HCT116 (cell line): ENCODE measurements around the gene CHID1. TPM values are rescaled to one million over a fixed set of nuclear protein-coding genes. Genes with fewer than 3 reads are reported as not detected.

Source experiments
- ATAC-seq: fragments of 200-7000 bp; cut with Tn5 transposase; 2 replicates; pipeline ENCODE4 v1.9.1; 2020; ENCODE audit warnings: mild to moderate bottlenecking, moderate library complexity
- BruUV-seq: library from RNA; stranded (reverse); fragments of 400-500 nt; replicated peaks from 2 replicates; lab custom pipeline; 2021; lab: Mats Ljungman, UMichigan
- CTCF ChIA-PET: fragments of 300-600 bp; sonication (Branson Sonifier 250); formaldehyde crosslinking; loops from one replicate; lab custom pipeline; 2021; ENCODE audit warnings: antibody characterized with exemption; lab: Charles Lee
- POLR2A ChIA-PET: fragments of 300-600, 350-600 bp; sonication (Branson Sonifier 250); formaldehyde crosslinking; loops from one replicate; lab custom pipeline; 2021; ENCODE audit warnings: antibody characterized with exemption; lab: Charles Lee
- RAD21 ChIA-PET, 2 experiments: fragments of 300-600 bp; sonication (Branson Sonifier 250); formaldehyde crosslinking; loops; one replicate each; lab custom pipeline; 2023; ENCODE audit warnings: low total read pairs in 2 of 2; ENCODE audit not compliant: uncharacterized antibody in 2 of 2, unreplicated experiment in 2 of 2, low non-redundant PET in 1 of 2; lab: Charles Lee
- DNase-seq: peaks from one replicate; pipeline ENCODE4 v3.0.0-alpha.2; 2010; ENCODE audit warnings: low read depth, low spot score
- H2AFZ ChIP-seq: fragments of 200-600 bp; shearing (Covaris generic), sonication (generic); 2 replicates; pipeline ENCODE4 v1.6.1; 2017; ENCODE audit warnings: low read depth, mixed run types, mixed read lengths, antibody characterized with exemption, low read length; ENCODE audit not compliant: poor library complexity, severe bottlenecking
- H3K27ac ChIP-seq: 2 replicates; pipeline ENCODE4 v1.5.1; 2012; ENCODE audit warnings: low read depth, low read length
- H3K27me3 ChIP-seq: fragments of 200-600 bp; sonication (generic); 2 replicates; pipeline ENCODE4 v1.6.1; 2016; ENCODE audit warnings: mixed run types, low read length, mixed read lengths; ENCODE audit not compliant: insufficient read depth
- H3K36me3 ChIP-seq, 2 experiments: fragments of 200-500 bp in 1 of 2; fragments of 200-600 bp in 1 of 2; sonication (Bioruptor generic) in 1 of 2; sonication (generic) in 1 of 2; 2 replicates each; pipeline versions ENCODE4 v1.5.1 to v1.6.1; 2014 to 2016; ENCODE audit warnings: low read length in 2 of 2, inconsistent platforms in 1 of 2, mixed read lengths in 1 of 2, mixed run types in 1 of 2; ENCODE audit not compliant: insufficient read depth in 2 of 2, control insufficient read depth in 1 of 2
- H3K4me1 ChIP-seq, 2 experiments: fragments of 200-600 bp in 1 of 2; sonication (generic) in 1 of 2; 2 replicates each; pipeline versions ENCODE4 v1.5.1 to v1.6.1; 2012 to 2017; ENCODE audit warnings: low read length in 2 of 2, inconsistent platforms in 1 of 2, mild to moderate bottlenecking in 1 of 2, mixed read lengths in 1 of 2, mixed run types in 1 of 2, moderate library complexity in 1 of 2; ENCODE audit not compliant: insufficient read depth in 2 of 2, control insufficient read depth in 1 of 2
- H3K4me2 ChIP-seq: fragments of 200-600 bp; sonication (generic); 2 replicates; pipeline ENCODE4 v1.6.1; 2017; ENCODE audit warnings: mixed run types, low read length, mixed read lengths
- H3K4me3 ChIP-seq, 2 experiments: fragments of 200-600 bp in 1 of 2; sonication (generic) in 1 of 2; replicated peaks in 1 of 2; 2 replicates each; pipeline ENCODE4 v1.5.1; 2011 to 2016; ENCODE audit warnings: low read length in 2 of 2, control low read depth in 1 of 2, low read depth in 1 of 2, mild to moderate bottlenecking in 1 of 2, mixed read lengths in 1 of 2, mixed run types in 1 of 2
- H3K79me2 ChIP-seq: fragments of 200-600 bp; sonication (generic); 2 replicates; pipeline ENCODE4 v1.6.1; 2017; ENCODE audit warnings: mild to moderate bottlenecking, mixed run types, low read length, moderate library complexity, mixed read lengths; ENCODE audit not compliant: insufficient read depth
- H3K9ac ChIP-seq: fragments of 200-600 bp; sonication (generic); 2 replicates; pipeline ENCODE4 v1.6.1; 2016; ENCODE audit warnings: low read length, mixed read lengths
- H3K9me2 ChIP-seq: fragments of 200-600 bp; sonication (generic), shearing (Covaris generic); 2 replicates; pipeline ENCODE4 v1.6.1; 2017; ENCODE audit warnings: mixed run types, mild to moderate bottlenecking, moderate library complexity; ENCODE audit not compliant: insufficient read depth
- H3K9me3 ChIP-seq, 2 experiments: fragments of 200-500 bp in 1 of 2; fragments of 200-600 bp in 1 of 2; sonication (Bioruptor generic) in 1 of 2; sonication (generic) in 1 of 2; 2 replicates each; pipeline ENCODE4 v1.6.1; 2014 to 2017; ENCODE audit warnings: low read length in 2 of 2, mixed read lengths in 2 of 2, inconsistent platforms in 1 of 2, low read depth in 1 of 2, mild to moderate bottlenecking in 1 of 2, mixed run types in 1 of 2, moderate library complexity in 1 of 2; ENCODE audit not compliant: control insufficient read depth in 1 of 2, insufficient read depth in 1 of 2
- H4K20me1 ChIP-seq: fragments of 200-600 bp; sonication (generic), shearing (Covaris generic); 2 replicates; pipeline ENCODE4 v1.6.1; 2017; ENCODE audit warnings: mixed run types, mild to moderate bottlenecking, moderate library complexity; ENCODE audit not compliant: insufficient read depth
- CBX3 ChIP-seq: IDR thresholded peaks from 2 replicates; pipeline ENCODE4 v1.6.1; 2012; ENCODE audit warnings: low read depth
- CEBPB ChIP-seq: IDR thresholded peaks from 2 replicates; pipeline ENCODE4 v1.6.1; 2012; ENCODE audit warnings: low read depth
- ELF1 ChIP-seq: IDR thresholded peaks from 2 replicates; pipeline ENCODE4 v1.6.1; 2012; ENCODE audit warnings: low read depth, borderline replicate concordance
- EZH2phosphoT487 ChIP-seq: fragments of 200-600 bp; IDR thresholded peaks from 2 replicates; pipeline ENCODE4 v1.6.1; 2018; ENCODE audit warnings: antibody characterized with exemption, borderline replicate concordance
- FOSL1 ChIP-seq: IDR thresholded peaks from 2 replicates; pipeline ENCODE4 v1.6.1; 2012; ENCODE audit warnings: low read depth
- JUND ChIP-seq: IDR thresholded peaks from 2 replicates; pipeline ENCODE4 v1.6.1; 2012
- MAX ChIP-seq: IDR thresholded peaks from 2 replicates; pipeline ENCODE4 v1.6.1; 2012
- POLR2AphosphoS5 ChIP-seq: IDR thresholded peaks from 2 replicates; pipeline ENCODE4 v1.6.1; 2011; ENCODE audit warnings: mild to moderate bottlenecking, low read depth, low read length, moderate library complexity
- REST ChIP-seq: IDR thresholded peaks from 2 replicates; pipeline ENCODE4 v1.6.1; 2012; ENCODE audit warnings: low read depth
- SIN3A ChIP-seq: IDR thresholded peaks from 2 replicates; pipeline ENCODE4 v1.6.1; 2012; ENCODE audit warnings: low read depth
- SP1 ChIP-seq: IDR thresholded peaks from 2 replicates; pipeline ENCODE4 v1.6.1; 2012; ENCODE audit warnings: low read depth
- SRF ChIP-seq: IDR thresholded peaks from 2 replicates; pipeline ENCODE4 v1.6.1; 2012; ENCODE audit warnings: low read depth
- TCF7L2 ChIP-seq: IDR thresholded peaks from 2 replicates; pipeline ENCODE4 v1.7.0; 2011; ENCODE audit warnings: borderline replicate concordance, inconsistent platforms; ENCODE audit not compliant: insufficient read depth, insufficient read length; ENCODE audit errors: extremely low read depth
- ZBTB33 ChIP-seq: IDR thresholded peaks from 2 replicates; pipeline ENCODE4 v1.6.1; 2011; ENCODE audit warnings: mild to moderate bottlenecking, low read length, moderate library complexity; ENCODE audit not compliant: insufficient replicate concordance; ENCODE audit errors: extremely low read depth
- ZFX ChIP-seq: fragments of 450-650 bp; IDR thresholded peaks from 2 replicates; pipeline ENCODE4 v1.6.1; 2017
- ZNF274 ChIP-seq: fragments of 200-500 bp; sonication (Bioruptor generic); IDR thresholded peaks from 2 replicates; pipeline ENCODE4 v1.6.1; 2014; ENCODE audit warnings: mild to moderate bottlenecking, low read depth, low read length, inconsistent platforms
- intact Hi-C: fragments of 100-400 bp; cut with micrococcal nuclease; formaldehyde crosslinking; loops from 2 replicates; pipeline ENCODE4 v1.10.0; 2022
- total RNA-seq: library from RNA; stranded (reverse); gene quantifications from one replicate; pipeline ENCODE4 v1.2.1, GENCODE V29; 2021; ENCODE audit not compliant: unreplicated experiment

Gene CHID1
- total RNA-seq, 1 experiment from 2014 or later: 102 TPM

DNA sequence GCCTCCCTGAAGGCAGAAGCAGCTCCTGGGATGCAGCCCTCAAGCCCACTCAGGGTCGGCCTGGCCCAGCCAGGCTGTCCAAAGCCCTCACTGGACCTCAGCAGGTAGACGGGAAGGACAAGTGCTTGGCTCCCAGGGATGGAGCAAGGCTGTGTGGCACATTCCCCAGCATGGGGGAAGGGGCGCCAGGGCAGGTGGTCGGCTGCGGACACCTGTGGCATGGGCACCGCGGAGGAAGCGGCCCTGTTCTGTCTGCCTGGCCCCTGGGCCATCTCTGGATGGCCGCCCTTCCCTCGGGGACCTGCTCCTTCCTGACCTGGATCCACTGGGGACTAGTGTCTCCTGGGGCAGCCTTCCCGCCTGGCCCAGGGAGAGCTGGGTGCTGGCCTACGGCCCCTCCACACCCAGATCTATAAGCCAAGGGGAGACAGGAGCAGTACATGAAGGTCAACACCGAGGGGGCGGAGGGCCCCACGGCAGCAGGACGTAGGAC, 26.0 kb downstream of the CHID1 start:
- POLR2A ChIA-PET: no interaction called here
- no peak for DNase-seq
- H3K36me3 ChIP-seq: peaks cover 2 to 4% of the 10 kb centered on the region in 2 experiments; a peak in 3 of 4 replicates

More for the DNA sequence above, 26.0 kb downstream of the CHID1 start:
- CTCF ChIA-PET: no interaction called here
- RAD21 ChIA-PET: no interaction called here
- Histone ChIP-seq H3K27ac (no peak overlapping the region), H4K20me1 (no peaks in the 10 kb centered on the region), H3K9ac (no peak overlapping the region), H2AFZ (no peak overlapping the region), H3K4me3 (no peak overlapping the region), H3K9me3 (no peaks in the 10 kb centered on the region), H3K9me2 (no peaks in the 10 kb centered on the region), H3K27me3 (no peaks in the 10 kb centered on the region), H3K79me2 (no peaks in the 10 kb centered on the region), H3K4me1 (no peaks in the 10 kb centered on the region), H3K4me2 (no peak overlapping the region)
- no peak for TF ChIP-seq CEBPB
- no peak for TF ChIP-seq SIN3A
- TF ChIP-seq POLR2AphosphoS5: no peak
- no peak for TF ChIP-seq SRF
- no peak for TF ChIP-seq MAX
- no peak for TF ChIP-seq ZFX
- TF ChIP-seq CBX3: no peak
- no peak for TF ChIP-seq JUND
- no peak for TF ChIP-seq ZBTB33
- no peak for TF ChIP-seq EZH2phosphoT487
- TF ChIP-seq TCF7L2: no peak
- TF ChIP-seq ZNF274: no peak
- no peak for TF ChIP-seq ELF1
- no peak for TF ChIP-seq REST
- TF ChIP-seq FOSL1: no peak
- TF ChIP-seq SP1: no peak
- no TSS peak for BruUV-seq
- intact Hi-C loops: no loop called here
- no peak for ATAC-seq
